AG04450 (cell line): ENCODE results near the gene ZNF366. TPM values are rescaled to one million over a fixed set of nuclear protein-coding genes. Genes with fewer than 3 reads are reported as not detected.

Experiments
- CTCF ChIA-PET: fragments of 300-600, 350-600 bp; formaldehyde crosslinking; extraction: SDS; loops from one replicate; lab custom pipeline; 2022; ENCODE audit warnings: antibody characterized with exemption, inconsistent platforms; lab: Charles Lee
- POLR2A ChIA-PET: fragments of 350-600 bp; formaldehyde crosslinking; extraction: SDS; loops from one replicate; lab custom pipeline; 2021; ENCODE audit warnings: antibody characterized with exemption, inconsistent platforms; lab: Yijun Ruan, JAX
- DNase-seq: peaks from one replicate; pipeline ENCODE4 v3.0.0-alpha.2; 2011; ENCODE audit warnings: low read depth, low spot score
- H3K27ac ChIP-seq: one replicate; pipeline ENCODE4 v1.5.1; 2012; ENCODE audit warnings: low read depth, low read length, control low read depth
- H3K27me3 ChIP-seq: one replicate; pipeline ENCODE4 v1.6.0; 2012; ENCODE audit warnings: low read length; ENCODE audit not compliant: control insufficient read depth, insufficient read depth
- H3K4me3 ChIP-seq: 2 replicates; pipeline ENCODE4 v1.5.1; 2011; ENCODE audit warnings: mild to moderate bottlenecking, low read depth, low read length, control low read depth
- H3K9me3 ChIP-seq: 2 replicates; pipeline ENCODE4 v1.5.1; 2012; ENCODE audit warnings: low read length; ENCODE audit not compliant: control insufficient read depth, insufficient read depth
- polyA plus RNA-seq: library from polyadenylated mRNA; depleted of rRNA; stranded (reverse); fragments of >200 nt; gene quantifications from 2 replicates; pipeline ENCODE4 v1.2.3, GENCODE V29; 2011
- TF ChIP-seq, protein P1 (sequence below): IDR thresholded peaks from 2 replicates; pipeline ENCODE4 v1.5.1; 2011; ENCODE audit warnings: low read depth, low read length, control low read depth, inconsistent platforms

Gene ZNF366
- polyA plus RNA-seq, 1 experiment: not detected

DNA sequence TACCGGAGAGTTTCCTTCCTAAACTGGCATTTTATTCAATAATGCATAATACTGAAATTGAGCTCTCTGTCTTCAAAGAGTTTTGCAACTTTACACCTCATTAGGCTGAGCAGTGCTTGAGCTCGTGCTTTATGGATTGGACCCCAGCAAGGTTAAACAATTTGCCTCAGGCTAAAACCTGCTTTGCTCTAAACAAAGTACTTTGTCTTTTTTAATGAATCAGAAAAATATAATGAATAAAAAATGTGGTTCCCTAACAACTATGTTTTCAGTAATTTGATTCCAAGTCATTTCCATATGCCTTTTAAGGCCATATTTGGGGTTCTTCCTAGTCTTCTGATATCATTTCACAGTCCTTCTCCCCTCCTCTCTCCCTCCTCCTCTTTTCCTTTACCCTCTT, 20.0 kb downstream of the ZNF366 start:
- CTCF ChIA-PET: no interaction called here
- Histone ChIP-seq H3K27me3 (no peaks in the 10 kb centered on the region), H3K27ac (no peak overlapping the region), H3K4me3 (no peak overlapping the region), H3K9me3 (no peaks in the 10 kb centered on the region)
- POLR2A ChIA-PET: no interaction called here
- DNase-seq: no peak
- TF ChIP-seq, protein P1, sequence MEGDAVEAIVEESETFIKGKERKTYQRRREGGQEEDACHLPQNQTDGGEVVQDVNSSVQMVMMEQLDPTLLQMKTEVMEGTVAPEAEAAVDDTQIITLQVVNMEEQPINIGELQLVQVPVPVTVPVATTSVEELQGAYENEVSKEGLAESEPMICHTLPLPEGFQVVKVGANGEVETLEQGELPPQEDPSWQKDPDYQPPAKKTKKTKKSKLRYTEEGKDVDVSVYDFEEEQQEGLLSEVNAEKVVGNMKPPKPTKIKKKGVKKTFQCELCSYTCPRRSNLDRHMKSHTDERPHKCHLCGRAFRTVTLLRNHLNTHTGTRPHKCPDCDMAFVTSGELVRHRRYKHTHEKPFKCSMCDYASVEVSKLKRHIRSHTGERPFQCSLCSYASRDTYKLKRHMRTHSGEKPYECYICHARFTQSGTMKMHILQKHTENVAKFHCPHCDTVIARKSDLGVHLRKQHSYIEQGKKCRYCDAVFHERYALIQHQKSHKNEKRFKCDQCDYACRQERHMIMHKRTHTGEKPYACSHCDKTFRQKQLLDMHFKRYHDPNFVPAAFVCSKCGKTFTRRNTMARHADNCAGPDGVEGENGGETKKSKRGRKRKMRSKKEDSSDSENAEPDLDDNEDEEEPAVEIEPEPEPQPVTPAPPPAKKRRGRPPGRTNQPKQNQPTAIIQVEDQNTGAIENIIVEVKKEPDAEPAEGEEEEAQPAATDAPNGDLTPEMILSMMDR: no peak

DNA sequence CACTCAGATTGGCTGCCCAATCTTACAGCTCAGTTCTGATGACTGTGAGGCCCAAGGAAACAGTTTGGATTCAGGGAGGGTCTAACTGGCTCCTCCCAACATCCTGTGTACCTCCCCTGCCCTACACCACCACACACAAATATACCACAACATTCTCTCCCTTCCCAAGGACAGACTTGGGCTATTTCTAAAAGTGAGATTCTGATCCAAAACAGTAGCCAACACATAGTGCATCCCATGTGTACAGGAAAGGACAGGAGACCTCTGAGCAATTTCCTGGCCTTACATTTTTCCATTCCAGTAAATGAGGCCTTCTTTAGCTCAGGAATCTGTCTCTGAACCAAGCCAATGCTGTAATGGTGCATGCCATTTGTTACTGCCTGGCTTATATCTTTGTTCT, 20.8 kb downstream of the ZNF366 start:
- no peak overlapping the region for H3K27ac ChIP-seq
- POLR2A ChIA-PET: no interaction called here
- TF ChIP-seq, protein P1: no peak
- no peak overlapping the region for H3K4me3 ChIP-seq
- CTCF ChIA-PET: interaction anchor here (0.9 kb wide), 1 partner anchor 332 kb away, joined by 3 read pairs; no protein-coding TSS in a partner anchor
- H3K9me3 ChIP-seq: no peaks in the 10 kb centered on the region
- DNase-seq: no peak
- H3K27me3 ChIP-seq: no peaks in the 10 kb centered on the region

DNA sequence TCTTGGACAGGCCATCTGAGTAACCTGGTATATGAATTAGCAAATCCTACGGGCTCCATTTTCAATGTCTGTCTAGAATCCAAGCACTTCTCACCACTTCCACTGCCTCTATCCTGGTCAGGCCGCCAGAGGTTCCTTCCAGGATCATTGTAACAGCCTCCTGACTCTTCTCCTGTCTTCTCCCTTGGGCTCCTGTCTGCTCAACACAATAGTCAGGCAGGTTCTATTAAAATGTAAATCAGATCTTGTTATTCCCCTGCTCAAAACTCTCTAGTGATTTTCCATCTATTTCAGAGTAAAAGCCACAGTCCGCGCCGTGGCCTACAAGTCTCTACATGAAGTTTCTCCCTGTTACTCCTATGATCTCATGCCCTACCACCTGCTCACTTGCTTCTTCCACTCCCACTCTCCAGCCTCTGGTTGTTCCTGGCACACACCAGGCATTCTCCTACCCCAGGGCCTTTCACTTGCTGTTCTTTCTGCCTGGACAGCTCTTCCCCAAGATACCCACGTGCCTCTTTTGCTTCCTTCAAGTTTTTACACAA, 21.7 kb downstream of the ZNF366 start:
- Histone ChIP-seq H3K9me3 (no peaks in the 10 kb centered on the region), H3K4me3 (no peak overlapping the region), H3K27ac (no peak overlapping the region), H3K27me3 (no peaks in the 10 kb centered on the region)
- DNase-seq: no peak
- ChIA-PET CTCF (interaction anchor here (0.9 kb wide), 1 partner anchor 333 kb away, joined by 3 read pairs; no protein-coding TSS in a partner anchor), POLR2A (no interaction called here)
- TF ChIP-seq, protein P1: no peak

DNA sequence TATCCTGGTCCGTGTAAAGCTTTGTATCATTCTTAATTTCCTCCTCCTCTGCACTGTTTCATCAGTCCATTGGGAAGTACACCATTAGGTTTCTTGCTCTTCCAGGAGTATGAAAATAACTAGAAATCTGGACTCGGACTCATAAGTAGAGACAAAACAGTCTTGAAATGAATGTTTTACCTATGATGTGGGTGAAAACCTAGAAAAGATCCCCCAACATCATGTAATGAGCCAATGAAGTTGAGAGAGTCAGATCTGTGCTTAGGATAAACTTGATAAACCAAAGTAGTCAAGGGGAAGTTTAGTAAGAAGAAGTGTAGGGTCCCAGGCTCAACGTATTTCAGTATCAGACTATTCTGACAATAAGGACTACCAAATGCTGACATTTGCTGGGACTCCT, 25.2 kb downstream of the ZNF366 start:
- no peak overlapping the region for H3K4me3 ChIP-seq
- ChIA-PET POLR2A (no interaction called here), CTCF (no interaction called here)
- H3K9me3 ChIP-seq: no peaks in the 10 kb centered on the region
- DNase-seq: no peak
- TF ChIP-seq, protein P1: no peak
- no peaks in the 10 kb centered on the region for H3K27me3 ChIP-seq
- H3K27ac ChIP-seq: no peak overlapping the region

DNA sequence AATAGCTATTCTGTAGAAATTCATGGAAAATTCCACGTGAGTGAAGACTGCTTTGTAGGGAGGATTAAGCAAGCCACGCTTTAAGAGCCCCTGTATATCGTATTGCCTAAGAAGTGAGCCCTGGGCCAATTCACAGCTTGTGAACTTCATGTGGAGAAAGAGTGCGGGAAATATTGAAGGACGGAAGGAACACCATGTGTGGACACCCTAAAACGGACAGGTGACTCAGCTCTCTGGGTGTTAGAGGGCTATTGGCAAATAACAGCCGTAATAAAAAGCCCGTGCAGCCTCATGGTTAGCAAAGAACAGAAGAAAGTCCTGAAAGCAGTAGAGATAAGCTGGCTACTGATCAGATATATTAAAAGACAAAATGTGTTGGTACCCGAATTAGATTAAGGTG, 26.4 kb downstream of the ZNF366 start:
- no peaks in the 10 kb centered on the region for H3K27me3 ChIP-seq
- no peaks in the 10 kb centered on the region for H3K9me3 ChIP-seq
- POLR2A ChIA-PET: no interaction called here
- TF ChIP-seq, protein P1: no peak
- no peak overlapping the region for H3K4me3 ChIP-seq
- no peak for DNase-seq
- CTCF ChIA-PET: no interaction called here
- no peak overlapping the region for H3K27ac ChIP-seq
